ENCODE measurements around the gene ZNF503. TPM values are rescaled to one million over a fixed set of nuclear protein-coding genes. Genes with fewer than 3 reads are reported as not detected.

Gene ZNF503, protein sequence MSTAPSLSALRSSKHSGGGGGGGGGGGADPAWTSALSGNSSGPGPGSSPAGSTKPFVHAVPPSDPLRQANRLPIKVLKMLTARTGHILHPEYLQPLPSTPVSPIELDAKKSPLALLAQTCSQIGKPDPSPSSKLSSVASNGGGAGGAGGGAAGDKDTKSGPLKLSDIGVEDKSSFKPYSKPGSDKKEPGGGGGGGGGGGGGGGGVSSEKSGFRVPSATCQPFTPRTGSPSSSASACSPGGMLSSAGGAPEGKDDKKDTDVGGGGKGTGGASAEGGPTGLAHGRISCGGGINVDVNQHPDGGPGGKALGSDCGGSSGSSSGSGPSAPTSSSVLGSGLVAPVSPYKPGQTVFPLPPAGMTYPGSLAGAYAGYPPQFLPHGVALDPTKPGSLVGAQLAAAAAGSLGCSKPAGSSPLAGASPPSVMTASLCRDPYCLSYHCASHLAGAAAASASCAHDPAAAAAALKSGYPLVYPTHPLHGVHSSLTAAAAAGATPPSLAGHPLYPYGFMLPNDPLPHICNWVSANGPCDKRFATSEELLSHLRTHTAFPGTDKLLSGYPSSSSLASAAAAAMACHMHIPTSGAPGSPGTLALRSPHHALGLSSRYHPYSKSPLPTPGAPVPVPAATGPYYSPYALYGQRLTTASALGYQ
- total RNA-seq, result 5.8 and 10.8 TPM in 2 replicates

DNA sequence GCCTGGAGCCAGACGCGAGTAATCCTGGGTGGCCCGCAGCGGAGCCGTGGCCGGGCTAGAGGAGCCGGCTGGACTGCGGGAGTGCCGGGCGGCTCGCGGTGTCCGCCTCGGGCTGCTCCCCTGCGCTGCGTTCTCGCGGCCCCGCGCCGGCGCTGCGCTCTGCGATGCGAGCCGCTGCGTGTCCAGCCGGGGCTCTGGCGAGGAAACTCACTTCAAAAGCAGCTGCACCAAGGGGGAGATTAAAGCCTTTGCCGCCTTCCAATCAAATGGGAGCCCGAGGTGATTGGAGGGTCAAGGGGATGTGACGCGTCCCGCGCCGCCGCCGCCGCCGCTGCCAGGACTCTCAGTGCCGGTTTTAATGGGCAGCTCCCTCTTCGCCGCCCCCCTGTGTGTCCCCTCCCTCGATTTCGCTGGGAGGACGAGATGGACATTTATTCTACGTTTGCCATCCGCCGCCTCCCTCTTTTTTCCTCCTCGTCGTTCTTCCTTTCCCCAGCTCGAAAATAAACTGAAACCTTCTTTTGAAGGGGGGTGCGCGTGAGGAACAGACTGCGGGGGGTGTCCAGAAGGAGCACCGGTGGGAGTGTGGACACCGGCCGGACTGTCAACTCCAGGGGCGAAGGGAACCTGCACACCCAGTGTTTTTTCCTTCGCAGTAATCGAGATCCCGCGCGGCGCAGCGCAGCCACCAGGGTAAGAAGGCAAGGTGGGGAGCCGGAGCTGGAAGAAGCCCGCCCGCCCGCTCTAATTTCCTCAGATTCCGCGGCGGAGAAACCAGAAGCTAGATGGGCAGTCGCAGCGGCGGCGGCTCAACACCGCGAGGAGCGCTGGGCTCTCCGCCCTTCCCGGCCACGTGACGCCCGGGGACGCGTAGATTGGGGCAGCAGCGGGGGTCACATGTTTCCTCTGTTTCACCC lies at the start of gene ZNF503:
TSS of gene ZNF503 (minus strand) at position 196 of the 917 bp plus-strand sequence. CDS start 345 bp downstream, outside the sequence.

GRCh38 chr10:75431180-75432111 lies 29.9 kb upstream of the ZNF503 start, which contains the start of gene LRMDA:
LRMDA (plus strand) TSS chr10:75431624.

Other genes starting within 250 kb of the ZNF503 start
- 198 and 260 TPM in 2 replicates for gene VDAC2, start 191.0 kb downstream of the ZNF503 start, total RNA-seq
- 11.0 and 17.8 TPM in 2 replicates for gene COMTD1, start 165.8 kb downstream of the ZNF503 start, total RNA-seq
- gene LRMDA, start 29.9 kb upstream of the ZNF503 start, total RNA-seq, result not detected in 2 replicates